Activated CD4-positive, alpha-beta T cell treated with anti-CD3 and anti-CD28 coated beads, Interleukin-2, amount 10 ng/mL, durations not matched to agents 7 days and 5 days (primary cell): ENCODE measurements around the gene TP53AIP1. TPM values are rescaled to one million over a fixed set of nuclear protein-coding genes. Genes with fewer than 3 reads are reported as not detected.

Source experiments
- CTCF ChIA-PET: fragments of 350-600 bp; sonication (Branson Sonifier 250); formaldehyde crosslinking; loops from one replicate; lab custom pipeline; 2021; ENCODE audit warnings: antibody characterized with exemption; lab: Charles Lee
- POLR2A ChIA-PET: fragments of 350-600 bp; sonication (Branson Sonifier 250); formaldehyde crosslinking; loops from one replicate; lab custom pipeline; 2021; ENCODE audit warnings: antibody characterized with exemption; lab: Charles Lee
- DNase-seq: peaks from one replicate; pipeline ENCODE4 v3.0.0-alpha.2; 2020
- H3K27ac Mint-ChIP-seq: one replicate; pipeline ENCODE4 v1.8.0; 2021; ENCODE audit warnings: mild to moderate bottlenecking, moderate library complexity, mixed read lengths
- H3K27me3 Mint-ChIP-seq: one replicate; pipeline ENCODE4 v1.8.0; 2021; ENCODE audit warnings: mixed read lengths
- H3K36me3 Mint-ChIP-seq: one replicate; pipeline ENCODE4 v1.8.0; 2021; ENCODE audit warnings: low read depth, mixed read lengths
- H3K4me1 Mint-ChIP-seq: one replicate; pipeline ENCODE4 v1.8.0; 2021; ENCODE audit warnings: mixed read lengths
- H3K4me3 Mint-ChIP-seq: one replicate; pipeline ENCODE4 v1.8.0; 2021; ENCODE audit warnings: mild to moderate bottlenecking, moderate library complexity, mixed read lengths
- H3K9me3 Mint-ChIP-seq: one replicate; pipeline ENCODE4 v1.8.0; 2021; ENCODE audit warnings: mixed read lengths
- total RNA-seq, 2 experiments: library from RNA; stranded (reverse); gene quantifications; one replicate each; pipeline ENCODE4 v1.2.3, GENCODE V29; 2021

TP53AIP1 gene
- total RNA-seq, 2 experiments from 2014 or later: not detected

DNA sequence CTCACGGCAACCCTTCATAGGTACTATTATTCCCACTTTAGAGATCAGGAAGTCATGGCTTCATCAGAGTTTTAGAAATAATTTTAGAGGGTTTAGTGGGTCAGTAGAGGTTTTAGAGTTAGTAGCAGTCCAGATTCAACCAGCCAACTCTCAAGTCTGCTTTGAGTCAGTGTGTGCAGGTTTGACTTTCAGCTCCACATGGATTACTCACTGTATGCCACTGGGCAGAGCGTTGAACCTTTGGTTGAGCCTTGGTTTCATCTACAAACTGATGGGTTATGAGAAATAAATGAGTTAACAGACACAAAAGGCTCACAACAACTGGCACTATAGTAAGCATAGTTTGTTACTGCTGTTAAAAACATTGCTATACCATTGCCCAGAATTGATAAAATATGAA is 19.0 kb upstream of the TP53AIP1 start:
- CTCF ChIA-PET: interaction anchor here (1.9 to 2.2 kb wide), 2 partner anchors 13 to 77 kb away, joined by 5 to 8 read pairs; no protein-coding TSS in a partner anchor
- peaks cover 39% of the 10 kb centered on the region for H3K4me1 Mint-ChIP-seq
- no peak for DNase-seq
- no peak overlapping the region for H3K27ac Mint-ChIP-seq
- H3K9me3 Mint-ChIP-seq: no peaks in the 10 kb centered on the region
- no peak overlapping the region for H3K4me3 Mint-ChIP-seq
- peaks cover 1% of the 10 kb centered on the region for H3K27me3 Mint-ChIP-seq
- peaks cover 4% of the 10 kb centered on the region for H3K36me3 Mint-ChIP-seq
- POLR2A ChIA-PET: no interaction called here

DNA sequence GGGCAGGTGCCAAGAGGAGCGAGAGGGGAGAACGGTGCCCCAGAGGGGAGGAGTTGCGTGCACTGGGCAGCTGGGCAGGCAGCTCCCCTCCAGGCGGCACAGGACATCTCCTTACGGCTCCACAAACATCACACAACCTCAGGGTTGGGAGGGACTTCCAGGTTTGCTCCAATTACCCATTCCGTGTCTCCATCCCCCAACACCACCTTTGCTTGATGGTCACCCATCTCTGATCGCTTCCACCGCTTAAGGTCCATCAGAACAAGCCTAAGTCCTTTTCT is 14.5 kb upstream of the TP53AIP1 start:
- ChIA-PET CTCF (interaction anchor here (0.7 to 2.4 kb wide), 9 partner anchors 10 to 88 kb away, joined by 3 to 20 read pairs (median 5); no protein-coding TSS in a partner anchor), POLR2A (interaction anchor here (0.6 to 1.5 kb wide), 2 partner anchors 72 to 81 kb away, joined by 3 read pairs; no protein-coding TSS in a partner anchor)
- H3K36me3 Mint-ChIP-seq: no peaks in the 10 kb centered on the region
- peaks cover 2% of the 10 kb centered on the region for H3K4me1 Mint-ChIP-seq
- no peak overlapping the region for H3K27ac Mint-ChIP-seq
- DNase-seq: no peak
- no peak overlapping the region for H3K4me3 Mint-ChIP-seq
- H3K9me3 Mint-ChIP-seq: no peaks in the 10 kb centered on the region
- H3K27me3 Mint-ChIP-seq: peaks cover 18% of the 10 kb centered on the region

DNA sequence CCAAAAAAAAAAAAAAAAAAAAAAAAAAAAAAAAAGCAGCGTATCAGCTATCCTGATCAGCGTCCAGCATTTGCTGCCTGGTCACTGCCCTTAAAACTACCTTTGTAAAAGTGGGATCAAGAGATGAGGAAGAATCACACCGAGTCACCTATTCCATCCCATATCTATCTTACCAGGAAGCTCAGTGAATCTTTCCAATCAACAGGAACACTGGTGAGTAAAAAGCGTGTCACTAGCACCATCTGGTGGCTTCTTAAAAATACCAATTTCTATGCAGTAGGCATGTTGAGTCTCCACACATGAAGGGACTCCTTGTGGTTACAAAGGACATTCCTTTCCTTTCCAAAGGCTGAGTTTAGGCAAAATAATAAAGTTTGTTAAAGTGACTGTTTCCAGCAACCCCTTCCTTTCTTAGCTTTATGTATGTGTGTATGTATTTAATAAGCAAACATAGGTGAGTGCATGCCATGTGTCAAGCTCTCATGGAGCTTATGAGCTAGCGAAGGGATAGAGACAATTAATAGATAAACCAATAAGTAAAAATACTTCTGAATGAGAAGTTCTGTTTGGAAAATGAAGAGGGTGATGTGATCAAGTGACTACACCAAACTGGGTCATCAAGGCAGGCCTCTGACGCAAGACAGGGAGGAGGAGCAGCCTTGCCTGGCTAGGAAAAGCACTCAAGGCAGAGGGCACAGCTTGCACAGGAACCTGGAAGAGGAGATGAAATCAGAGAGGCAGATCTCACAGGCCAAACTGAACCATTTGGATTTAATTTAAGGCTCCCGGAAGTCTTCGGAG is 13.9 kb upstream of the TP53AIP1 start:
- ChIA-PET POLR2A (interaction anchor here (1.5 kb wide), 1 partner anchor 72 kb away, joined by 3 read pairs; no protein-coding TSS in a partner anchor), CTCF (interaction anchor here (0.6 to 2.4 kb wide), 12 partner anchors 9 to 88 kb away, joined by 3 to 20 read pairs (median 4); no protein-coding TSS in a partner anchor)
- H3K27ac Mint-ChIP-seq: no peak overlapping the region
- peak; percentile 36 for DNase-seq
- no peak overlapping the region for H3K4me3 Mint-ChIP-seq
- H3K9me3 Mint-ChIP-seq: no peaks in the 10 kb centered on the region
- peaks cover 2% of the 10 kb centered on the region for H3K4me1 Mint-ChIP-seq
- H3K36me3 Mint-ChIP-seq: no peaks in the 10 kb centered on the region
- peaks cover 18% of the 10 kb centered on the region for H3K27me3 Mint-ChIP-seq

DNA sequence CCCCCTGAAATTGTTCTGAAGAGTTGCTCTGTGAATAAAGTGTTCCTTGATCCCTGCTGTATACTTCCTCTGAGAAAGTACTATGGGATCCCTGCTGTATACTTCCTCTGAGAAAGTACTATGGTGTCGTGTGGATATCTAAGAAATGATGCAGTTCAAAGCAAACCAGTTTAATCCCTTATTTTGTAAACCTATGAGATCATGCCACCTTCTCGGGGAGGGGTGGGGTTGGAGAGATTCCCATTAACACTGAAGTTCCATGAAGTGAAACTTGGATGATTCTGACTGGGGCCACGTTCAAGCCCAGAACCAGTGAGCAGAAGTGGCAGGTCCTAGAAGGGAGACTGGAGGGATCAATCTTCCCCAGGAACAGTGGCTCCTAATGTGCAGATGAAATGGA is 13.0 kb upstream of the TP53AIP1 start:
- Mint-ChIP-seq H3K4me3 (no peak overlapping the region), H3K36me3 (no peaks in the 10 kb centered on the region), H3K9me3 (no peaks in the 10 kb centered on the region), H3K27me3 (peaks cover 21% of the 10 kb centered on the region), H3K27ac (no peak overlapping the region), H3K4me1 (peaks cover 2% of the 10 kb centered on the region)
- ChIA-PET POLR2A (no interaction called here), CTCF (interaction anchor here (1.1 to 2.4 kb wide), 7 partner anchors 8 to 71 kb away, joined by 3 to 20 read pairs (median 5); no protein-coding TSS in a partner anchor)
- DNase-seq: no peak

DNA sequence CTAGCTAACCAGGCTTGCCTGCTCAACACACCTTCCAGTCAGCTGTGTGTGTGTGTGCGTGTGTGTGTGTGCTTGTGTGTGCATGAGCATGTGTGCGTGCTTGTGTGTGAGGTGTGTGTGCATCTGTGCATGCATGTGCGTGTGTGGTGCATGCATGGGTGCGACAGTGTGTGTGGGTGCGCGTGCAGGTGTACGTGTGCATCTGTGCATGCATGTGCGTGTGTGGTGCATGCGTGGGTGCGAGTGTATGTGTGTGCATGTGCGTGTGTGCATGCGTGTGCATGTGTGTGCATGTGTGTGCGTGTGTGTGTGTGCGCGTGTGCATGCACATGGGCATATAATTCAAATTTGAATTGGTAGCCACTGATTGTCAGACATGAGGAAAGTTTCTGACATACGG is 10.5 kb upstream of the TP53AIP1 start:
- Mint-ChIP-seq H3K4me3 (no peak overlapping the region), H3K9me3 (no peaks in the 10 kb centered on the region), H3K27me3 (peaks cover 29% of the 10 kb centered on the region), H3K36me3 (no peaks in the 10 kb centered on the region), H3K4me1 (peaks cover 2% of the 10 kb centered on the region), H3K27ac (no peak overlapping the region)
- DNase-seq: no peak
- ChIA-PET CTCF (no interaction called here), POLR2A (no interaction called here)

DNA sequence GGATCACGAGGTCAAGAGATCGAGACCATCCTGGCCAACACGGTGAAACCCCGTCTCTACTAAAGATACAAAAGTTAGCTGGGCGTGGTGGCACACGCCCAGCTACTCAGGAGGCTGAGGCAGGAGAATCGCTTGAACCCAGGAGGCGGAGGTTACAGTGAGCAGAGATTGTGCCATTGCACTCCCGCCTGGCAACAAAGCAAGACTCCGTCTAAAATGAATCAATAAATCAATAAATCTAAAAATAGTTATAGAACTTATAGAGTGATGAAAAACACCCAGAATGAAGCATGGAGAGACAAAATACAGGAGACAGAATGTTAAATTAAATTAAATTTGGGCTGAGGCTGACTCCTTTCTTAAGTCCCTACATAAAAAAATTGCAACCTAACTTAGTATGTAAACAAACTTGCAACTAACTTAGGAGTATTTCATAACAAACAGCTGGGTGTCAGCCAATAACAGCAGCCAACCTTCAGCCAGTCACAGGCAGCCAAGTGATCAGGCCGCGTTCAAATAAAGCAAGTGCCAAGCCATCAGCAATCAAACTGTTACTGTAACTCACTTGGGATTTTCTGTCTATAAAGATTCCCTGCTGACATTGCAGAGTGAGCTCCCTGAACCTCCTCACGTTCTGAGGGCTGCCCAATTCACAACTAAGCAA is 7.3 kb upstream of the TP53AIP1 start:
- H3K9me3 Mint-ChIP-seq: no peaks in the 10 kb centered on the region
- H3K4me1 Mint-ChIP-seq: no peaks in the 10 kb centered on the region
- H3K4me3 Mint-ChIP-seq: no peak overlapping the region
- ChIA-PET CTCF (no interaction called here), POLR2A (no interaction called here)
- DNase-seq: no peak
- H3K27ac Mint-ChIP-seq: no peak overlapping the region
- no peaks in the 10 kb centered on the region for H3K36me3 Mint-ChIP-seq
- H3K27me3 Mint-ChIP-seq: peaks cover 25% of the 10 kb centered on the region

DNA sequence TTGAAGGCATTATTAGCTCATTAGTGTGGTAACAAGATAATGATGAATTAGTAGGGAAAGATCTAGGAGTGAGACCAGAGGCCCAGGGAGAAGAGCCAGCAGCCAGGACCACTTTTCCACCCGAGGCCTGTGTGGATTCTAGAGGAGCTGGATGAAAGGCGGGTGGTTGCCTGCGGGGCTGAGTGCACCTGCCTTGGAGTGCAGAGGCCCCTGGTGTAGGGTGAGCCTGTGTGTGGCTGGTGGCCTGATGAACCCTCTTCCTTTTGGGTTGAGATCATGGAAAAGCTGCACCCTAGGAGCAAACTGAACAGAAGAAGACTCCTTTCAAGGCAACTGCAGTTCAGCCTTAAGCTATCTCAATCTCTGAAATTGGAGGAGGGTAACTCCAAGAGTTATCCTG is 5.9 kb upstream of the TP53AIP1 start:
- Mint-ChIP-seq H3K4me1 (no peaks in the 10 kb centered on the region), H3K9me3 (no peaks in the 10 kb centered on the region), H3K36me3 (no peaks in the 10 kb centered on the region), H3K27ac (no peak overlapping the region), H3K4me3 (no peak overlapping the region), H3K27me3 (peaks cover 21% of the 10 kb centered on the region)
- no peak for DNase-seq
- POLR2A ChIA-PET: interaction anchor here (0.5 kb wide), 1 partner anchor 15 kb away, joined by 6 read pairs; no protein-coding TSS in a partner anchor
- CTCF ChIA-PET: interaction anchor here (1.2 to 2.1 kb wide), 6 partner anchors 8 to 65 kb away, joined by 3 to 8 read pairs (median 4); no protein-coding TSS in a partner anchor

DNA sequence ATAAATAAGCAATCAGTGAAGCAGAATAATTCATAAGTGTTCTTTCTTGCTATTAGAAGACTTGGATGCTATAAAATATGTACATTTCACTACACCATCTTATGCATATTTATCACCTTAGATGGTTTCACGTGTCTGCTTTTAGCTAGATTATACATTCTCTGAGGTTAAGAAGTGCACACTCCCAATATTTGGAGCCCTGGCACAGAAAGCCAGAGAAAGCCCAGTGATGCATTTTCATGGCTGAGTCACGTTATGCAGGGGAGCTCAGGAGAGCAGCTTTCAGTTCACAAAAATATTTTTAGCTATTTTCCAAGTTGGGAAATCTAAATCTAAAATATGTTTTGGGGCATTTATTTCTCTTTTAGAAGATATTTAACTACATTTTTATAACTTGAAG is 5.1 kb upstream of the TP53AIP1 start:
- ChIA-PET CTCF (interaction anchor here (0.6 to 2.1 kb wide), 7 partner anchors 9 to 796 kb away, joined by 3 to 8 read pairs (median 3); no protein-coding TSS in a partner anchor), POLR2A (no interaction called here)
- H3K27ac Mint-ChIP-seq: no peak overlapping the region
- H3K9me3 Mint-ChIP-seq: no peaks in the 10 kb centered on the region
- no peak overlapping the region for H3K4me3 Mint-ChIP-seq
- H3K27me3 Mint-ChIP-seq: peaks cover 14% of the 10 kb centered on the region
- H3K4me1 Mint-ChIP-seq: no peaks in the 10 kb centered on the region
- no peak for DNase-seq
- no peaks in the 10 kb centered on the region for H3K36me3 Mint-ChIP-seq

DNA sequence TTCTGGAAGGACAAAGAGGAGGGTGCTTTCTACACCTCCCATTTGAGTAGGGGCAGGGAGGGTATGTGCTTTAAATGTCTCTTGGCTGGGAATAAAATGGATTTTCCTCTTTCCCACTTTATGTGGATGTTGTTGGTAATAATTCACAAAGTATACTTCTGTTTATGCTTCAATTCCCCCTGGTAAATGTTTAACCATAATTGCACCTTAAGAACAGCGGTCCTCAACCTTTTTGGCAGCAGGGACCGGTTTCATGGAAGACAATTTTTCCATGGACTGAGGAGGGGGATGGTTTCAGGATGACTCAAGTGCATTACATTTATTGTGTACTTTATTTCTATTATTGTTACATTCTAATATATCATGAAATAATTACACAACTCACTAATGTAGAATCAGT is 4.0 kb upstream of the TP53AIP1 start:
- no peak for DNase-seq
- no peak overlapping the region for H3K27ac Mint-ChIP-seq
- no peaks in the 10 kb centered on the region for H3K36me3 Mint-ChIP-seq
- peaks cover 11% of the 10 kb centered on the region for H3K27me3 Mint-ChIP-seq
- ChIA-PET CTCF (interaction anchor here (2.0 kb wide), 1 partner anchor 10 kb away, joined by 8 read pairs; no protein-coding TSS in a partner anchor), POLR2A (no interaction called here)
- no peak overlapping the region for H3K4me3 Mint-ChIP-seq
- H3K4me1 Mint-ChIP-seq: no peaks in the 10 kb centered on the region
- no peaks in the 10 kb centered on the region for H3K9me3 Mint-ChIP-seq

DNA sequence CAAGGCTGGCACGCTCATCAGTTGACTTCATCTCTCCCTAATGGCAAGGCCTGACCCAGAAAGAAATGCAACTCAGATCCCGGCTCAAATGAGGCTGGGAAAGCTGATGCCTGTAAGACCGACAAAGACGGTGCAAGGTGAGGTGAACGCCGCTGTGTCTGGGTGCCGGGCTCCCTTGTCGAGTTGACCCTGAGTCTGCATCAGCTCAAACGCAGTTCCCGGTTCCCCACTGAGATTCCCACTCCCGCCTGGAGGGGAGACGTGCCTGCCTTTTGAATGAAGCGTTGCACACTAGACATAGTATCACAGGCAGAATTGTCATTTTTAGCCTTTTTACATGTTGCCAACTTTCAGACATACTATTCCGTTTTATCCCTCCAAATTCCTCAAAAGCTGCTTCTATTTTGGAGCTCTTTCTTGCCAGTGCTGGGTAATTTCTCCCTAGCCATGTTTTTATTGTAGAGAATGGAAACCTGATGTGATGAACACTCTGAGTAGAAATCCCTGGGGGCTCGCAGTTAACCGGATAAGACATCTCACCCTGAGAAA is 831 bp upstream of the TP53AIP1 start:
- Mint-ChIP-seq H3K4me1 (no peaks in the 10 kb centered on the region), H3K4me3 (no peak overlapping the region), H3K9me3 (no peaks in the 10 kb centered on the region), H3K27me3 (peaks cover 3% of the 10 kb centered on the region), H3K27ac (no peak overlapping the region), H3K36me3 (no peaks in the 10 kb centered on the region)
- no peak for DNase-seq
- POLR2A ChIA-PET: no interaction called here
- CTCF ChIA-PET: no interaction called here

DNA sequence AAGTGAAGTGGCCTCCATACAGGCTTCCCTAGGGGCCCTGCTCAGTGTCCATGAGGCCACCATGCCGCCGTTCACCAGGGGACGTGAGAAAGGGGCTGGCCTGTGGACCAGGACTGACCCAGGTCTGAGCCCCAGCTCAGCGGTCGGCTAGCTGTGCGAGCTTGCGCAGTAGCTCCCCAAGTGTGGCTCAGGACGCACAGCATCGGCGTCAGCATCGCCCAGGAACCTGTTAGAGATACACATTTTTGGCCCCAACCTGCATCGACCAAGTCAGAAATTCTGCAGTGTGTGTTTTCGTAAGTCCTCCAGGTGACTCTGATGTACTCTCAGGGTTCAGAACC is 429 bp downstream of the TP53AIP1 start:
- H3K4me3 Mint-ChIP-seq: no peak overlapping the region
- CTCF ChIA-PET: interaction anchor here (1.4 kb wide), 1 partner anchor 56 kb away, joined by 3 read pairs; no protein-coding TSS in a partner anchor
- H3K27ac Mint-ChIP-seq: no peak overlapping the region
- H3K9me3 Mint-ChIP-seq: no peaks in the 10 kb centered on the region
- POLR2A ChIA-PET: no interaction called here
- H3K27me3 Mint-ChIP-seq: no peaks in the 10 kb centered on the region
- no peak for DNase-seq
- no peaks in the 10 kb centered on the region for H3K36me3 Mint-ChIP-seq
- H3K4me1 Mint-ChIP-seq: no peaks in the 10 kb centered on the region

DNA sequence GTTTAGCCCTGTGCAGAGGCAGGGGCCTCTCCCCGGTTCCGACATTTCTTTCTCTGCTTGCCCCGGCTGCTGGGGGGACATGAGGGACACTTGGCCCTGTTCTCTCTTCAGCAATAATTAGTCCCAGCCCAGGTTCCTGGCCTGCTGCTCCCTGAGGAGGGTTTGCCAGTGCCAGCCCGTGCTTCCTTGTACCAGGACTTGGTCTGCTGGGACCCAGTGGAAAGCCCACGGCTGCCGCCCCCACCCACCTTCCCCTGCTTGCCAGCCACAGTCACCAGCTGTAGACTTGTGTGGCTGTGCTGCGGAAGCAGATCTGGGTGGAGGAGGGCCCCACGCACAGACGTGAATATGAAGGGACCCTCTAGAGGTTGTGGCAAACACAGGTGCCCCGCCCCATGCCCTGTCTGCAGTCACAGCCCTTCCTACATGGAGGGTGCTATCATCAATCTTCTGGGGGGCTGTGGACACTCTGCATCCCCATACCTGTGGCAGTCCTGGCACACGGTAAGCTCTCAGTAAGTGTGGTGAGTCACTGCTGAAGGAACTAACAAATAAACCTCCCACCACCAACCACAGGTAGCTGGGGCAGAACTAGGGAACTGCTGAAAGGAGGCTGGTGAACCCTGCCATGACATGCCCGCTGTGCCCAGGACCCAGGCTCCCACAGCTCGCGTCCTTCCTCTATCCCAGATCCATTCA is 949 bp downstream of the TP53AIP1 start:
- Mint-ChIP-seq H3K4me3 (no peak overlapping the region), H3K36me3 (no peaks in the 10 kb centered on the region), H3K27me3 (no peaks in the 10 kb centered on the region), H3K9me3 (no peaks in the 10 kb centered on the region), H3K4me1 (no peaks in the 10 kb centered on the region), H3K27ac (no peak overlapping the region)
- CTCF ChIA-PET: interaction anchor here (1.4 kb wide), 1 partner anchor 56 kb away, joined by 3 read pairs; no protein-coding TSS in a partner anchor
- POLR2A ChIA-PET: no interaction called here
- DNase-seq: no peak
